CD14-positive monocyte (primary cell): ENCODE results near the gene SLX4. TPM values are rescaled to one million over a fixed set of nuclear protein-coding genes. Genes with fewer than 3 reads are reported as not detected.

Experiments used
- DNase-seq, 3 donors: peaks; one replicate each; pipeline ENCODE4 v3.0.0-alpha.2; 2011 to 2022
- H2AFZ ChIP-seq: 2 replicates; pipeline ENCODE4 v1.6.0; 2012; ENCODE audit warnings: mild to moderate bottlenecking, low read depth, low read length, inconsistent platforms; ENCODE audit not compliant: insufficient read depth, poor library complexity, severe bottlenecking
- H3K27ac ChIP-seq, 2 donors: 1 replicate in 1 of 2; 2 replicates in 1 of 2; pipeline ENCODE4 v1.5.1; 2012 to 2013; ENCODE audit warnings: low read length in 2 of 2, control low read depth in 1 of 2, inconsistent platforms in 1 of 2, low read depth in 1 of 2, mild to moderate bottlenecking in 1 of 2
- H3K27me3 ChIP-seq, 2 donors: one replicate each; pipeline versions ENCODE4 v1.6.0 to v1.6.1; 2011 to 2013; ENCODE audit warnings: low read length in 2 of 2; ENCODE audit not compliant: control insufficient read depth in 2 of 2, insufficient read depth in 2 of 2
- H3K36me3 ChIP-seq, 2 donors: replicated peaks in 1 of 2; 1 replicate in 1 of 2; 2 replicates in 1 of 2; pipeline versions ENCODE4 v1.5.1 to v1.6.1; 2012 to 2013; ENCODE audit warnings: low read length in 2 of 2, control low read depth in 1 of 2, inconsistent platforms in 1 of 2, mild to moderate bottlenecking in 1 of 2; ENCODE audit not compliant: insufficient read depth in 2 of 2, control insufficient read depth in 1 of 2
- H3K4me1 ChIP-seq, 2 donors: 1 replicate in 1 of 2; 2 replicates in 1 of 2; pipeline versions ENCODE4 v1.5.1 to v1.6.1; 2012 to 2013; ENCODE audit warnings: low read length in 2 of 2, control low read depth in 1 of 2, inconsistent platforms in 1 of 2, mild to moderate bottlenecking in 1 of 2, moderate library complexity in 1 of 2; ENCODE audit not compliant: insufficient read depth in 2 of 2, control insufficient read depth in 1 of 2
- H3K4me2 ChIP-seq: replicated peaks from 2 replicates; pipeline ENCODE3; 2012; ENCODE audit warnings: low read length, moderate library complexity, mild to moderate bottlenecking; ENCODE audit not compliant: poor library complexity, severe bottlenecking; ENCODE audit errors: extremely low read depth
- H3K4me3 ChIP-seq, 3 experiments: fragments of 200-600 bp in 1 of 3; sonication (generic) in 1 of 3; replicated peaks in 1 of 3; 1 replicate in 2 of 3; 2 replicates in 1 of 3; pipeline ENCODE4 v1.5.1; 2011 to 2013; ENCODE audit warnings: low read length in 3 of 3, mild to moderate bottlenecking in 3 of 3, control low read depth in 2 of 3, low read depth in 2 of 3, inconsistent platforms in 1 of 3, moderate library complexity in 1 of 3
- H3K79me2 ChIP-seq: 2 replicates; pipeline ENCODE4 v1.6.0; 2012; ENCODE audit warnings: mild to moderate bottlenecking, control low read depth, inconsistent platforms, low read length, moderate library complexity; ENCODE audit not compliant: insufficient read depth
- H3K9ac ChIP-seq: 2 replicates; pipeline ENCODE4 v1.6.0; 2017; ENCODE audit warnings: low read length, mild to moderate bottlenecking; ENCODE audit not compliant: insufficient read depth, poor library complexity, severe bottlenecking
- H3K9me3 ChIP-seq, 2 donors: replicated peaks in 1 of 2; 1 replicate in 1 of 2; 2 replicates in 1 of 2; pipeline versions ENCODE4 v1.5.1 to v1.6.1; 2012 to 2013; ENCODE audit warnings: low read length in 2 of 2, control low read depth in 1 of 2; ENCODE audit not compliant: control insufficient read depth in 1 of 2, insufficient read depth in 1 of 2
- H4K20me1 ChIP-seq: 2 replicates; pipeline ENCODE4 v1.6.0; 2012; ENCODE audit warnings: mild to moderate bottlenecking, low read length, control low read depth, moderate library complexity; ENCODE audit not compliant: insufficient read depth
- H3K27ac Mint-ChIP-seq, 7 donors: one replicate each; pipeline ENCODE4 v1.8.0; 2020; ENCODE audit warnings: mild to moderate bottlenecking in 7 of 7, mixed read lengths in 7 of 7, moderate library complexity in 6 of 7, inconsistent platforms in 2 of 7
- H3K27me3 Mint-ChIP-seq, 3 donors: one replicate each; pipeline ENCODE4 v1.8.0; 2021 to 2022; ENCODE audit warnings: low read depth in 3 of 3, mild to moderate bottlenecking in 3 of 3, mixed read lengths in 3 of 3, moderate library complexity in 3 of 3, inconsistent platforms in 1 of 3
- H3K36me3 Mint-ChIP-seq, 2 donors: one replicate each; pipeline ENCODE4 v1.8.0; 2020; ENCODE audit warnings: mixed read lengths in 2 of 2, inconsistent platforms in 1 of 2, mild to moderate bottlenecking in 1 of 2
- H3K4me1 Mint-ChIP-seq: one replicate; pipeline ENCODE4 v1.8.0; 2020; ENCODE audit warnings: mild to moderate bottlenecking, mixed read lengths
- H3K4me3 Mint-ChIP-seq, 2 donors: one replicate each; pipeline ENCODE4 v1.8.0; 2020; ENCODE audit warnings: mild to moderate bottlenecking in 2 of 2, mixed read lengths in 2 of 2, moderate library complexity in 1 of 2
- H3K9me3 Mint-ChIP-seq, 7 donors: one replicate each; pipeline ENCODE4 v1.8.0; 2020 to 2022; ENCODE audit warnings: mixed read lengths in 7 of 7, mild to moderate bottlenecking in 6 of 7, moderate library complexity in 6 of 7, inconsistent platforms in 2 of 7
- CTCF ChIP-seq: fragments of 200-600 bp; IDR thresholded peaks from one replicate; pipeline ENCODE4 v1.8.0; 2022; ENCODE audit warnings: antibody characterized with exemption, mild to moderate bottlenecking
- WGBS: methylation state at CpG from one replicate; pipeline ENCODE4 v1.1.5; 2013; ENCODE audit warnings: missing lambda C conversion rate; ENCODE audit not compliant: insufficient coverage; 5-methylcytosine and 5-hydroxymethylcytosine counted together
- intact Hi-C, 2 donors: fragments of 100-400 bp; cut with micrococcal nuclease; formaldehyde crosslinking; loops; one replicate each; pipeline versions ENCODE4 v1.15.0 to v1.15.1; 2023
- polyA plus RNA-seq, 3 donors: library from polyadenylated mRNA; depleted of rRNA in 1 of 3; unstranded in 2 of 3; stranded (reverse) in 1 of 3; fragments of 300-500 nt in 2 of 3; fragments of >200 nt in 1 of 3; fragmentation: Illumina TruSeq in 2 of 3; gene quantifications; 1 replicate in 2 of 3; 2 replicates in 1 of 3; pipeline ENCODE4 v1.2.3, GENCODE V29; 2012 to 2021

SLX4 gene
- polyA plus RNA-seq, 3 donors, result 0.12 to 2.4 (median 0.71) TPM

GRCh38 chr16:3564889-3565141, 46.6 kb downstream of the SLX4 start:
- no peaks in the 10 kb centered on the region for H3K27me3 ChIP-seq
- Mint-ChIP-seq H3K36me3 (no peaks in the 10 kb centered on the region), H3K4me3 (no peak overlapping the region), H3K27ac (no peak overlapping the region), H3K9me3 (peaks cover 0 to 4% (median under 1%) of the 10 kb centered on the region in 7 donors), H3K27me3 (peaks cover 1 to 2% (median 1%) of the 10 kb centered on the region in 3 donors), H3K4me1 (no peaks in the 10 kb centered on the region)
- H3K9me3 ChIP-seq, result peaks cover under 1% of the 10 kb centered on the region in 2 donors
- H4K20me1 ChIP-seq, result no peaks in the 10 kb centered on the region
- no peaks in the 10 kb centered on the region for H3K4me1 ChIP-seq
- H3K4me3 ChIP-seq, result no peak overlapping the region
- no peak overlapping the region for H3K4me2 ChIP-seq
- no peak for TF ChIP-seq CTCF
- H3K9ac ChIP-seq, result no peak overlapping the region
- WGBS, result 90% methylated on average over 9 of the region's 9 CpGs
- no peaks in the 10 kb centered on the region for H3K79me2 ChIP-seq
- H3K27ac ChIP-seq, result no peak overlapping the region
- H2AFZ ChIP-seq, result no peak overlapping the region
- H3K36me3 ChIP-seq, result no peaks in the 10 kb centered on the region
- intact Hi-C loops, result no loop called here
- no peak for DNase-seq

- Mint-ChIP-seq H3K4me1 (no peaks in the 10 kb centered on the region), H3K27me3 (peaks cover 1 to 3% (median 1%) of the 10 kb centered on the region in 3 donors), H3K27ac (no peak overlapping the region), H3K36me3 (no peaks in the 10 kb centered on the region), H3K9me3 (no peaks in the 10 kb centered on the region), H3K4me3 (no peak overlapping the region)
- Histone ChIP-seq H3K4me2 (no peak overlapping the region), H3K9ac (no peak overlapping the region), H3K27ac (no peak overlapping the region), H3K36me3 (no peaks in the 10 kb centered on the region), H3K4me3 (no peak overlapping the region), H3K79me2 (no peaks in the 10 kb centered on the region), H3K4me1 (no peaks in the 10 kb centered on the region), H4K20me1 (no peaks in the 10 kb centered on the region), H2AFZ (no peak overlapping the region), H3K27me3 (no peaks in the 10 kb centered on the region), H3K9me3 (no peaks in the 10 kb centered on the region)
- TF ChIP-seq CTCF, result no peak
- intact Hi-C loops, result no loop called here
- DNase-seq, result no peak
- 94% methylated on average over 38 of the region's 43 CpGs for WGBS
These were observed 47.1 kb downstream of the SLX4 start for GRCh38 chr16:3564130-3564888.
